Measurements from ENCODE around the gene MAGI2.
"Not testable (repeated sequence)": the region's sequence is repeated elsewhere in the genome, so short reads cannot be mapped to it uniquely, and the experiment has no call there.

The MAGI2 gene

DNA sequence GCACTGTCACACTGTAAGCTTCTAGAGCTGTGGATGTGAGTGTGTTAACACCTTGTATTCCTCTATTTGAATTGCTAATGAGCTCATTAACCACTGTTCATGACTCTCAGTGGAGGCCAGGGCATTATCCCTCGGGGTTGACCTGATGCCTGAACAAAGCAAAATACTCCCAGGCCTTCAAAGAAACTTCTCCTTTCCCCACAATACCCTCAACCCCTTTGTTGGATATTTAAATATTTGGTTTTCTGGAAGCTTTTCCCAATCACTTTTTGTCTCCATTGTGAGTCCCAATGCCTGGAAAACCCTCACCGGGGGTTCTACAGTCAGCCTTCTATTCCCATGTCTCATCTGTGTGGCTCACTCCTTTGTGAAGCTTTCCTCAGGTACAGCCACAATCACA lies 874.8 kb downstream of the MAGI2 start:
- no peak for DNase-seq (ENCODE audit: low read depth in 1 of 2, low spot score in 1 of 2)

- DNase-seq (ENCODE audit: low read depth in 1 of 2, low spot score in 1 of 2): not testable (repeated sequence)
Measured at GRCh38 chr7:78577174-78577952, 876.1 kb downstream of the MAGI2 start.

- no peak for DNase-seq (ENCODE audit: low read depth in 1 of 2, low spot score in 1 of 2)
Measured at GRCh38 chr7:78576236-78576635, 877.2 kb downstream of the MAGI2 start.

DNA sequence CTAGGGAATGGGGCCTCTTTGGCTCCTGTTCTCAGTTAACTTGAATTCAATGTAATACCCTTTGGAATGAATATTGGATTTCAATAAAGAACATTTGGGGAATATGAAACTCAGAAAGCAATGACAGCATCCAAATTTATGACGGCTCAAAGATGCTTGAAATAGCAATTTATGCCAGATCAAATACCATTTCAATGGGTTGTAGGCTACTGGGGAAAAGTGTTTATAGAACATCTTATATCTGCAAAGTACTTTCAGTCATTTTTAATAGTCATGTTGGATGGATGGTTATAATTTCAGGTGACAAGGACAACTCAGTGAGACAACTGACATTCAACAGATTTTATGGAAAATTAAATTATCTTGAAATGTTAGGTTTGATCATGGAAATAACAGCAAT lies 882.2 kb downstream of the MAGI2 start:
- no peak for DNase-seq (ENCODE audit: low read depth in 1 of 2, low spot score in 1 of 2)

GRCh38 chr7:78568690-78569089 lies 884.8 kb downstream of the MAGI2 start:
- DNase-seq (ENCODE audit: low read depth in 1 of 2, low spot score in 1 of 2): no peak

DNA sequence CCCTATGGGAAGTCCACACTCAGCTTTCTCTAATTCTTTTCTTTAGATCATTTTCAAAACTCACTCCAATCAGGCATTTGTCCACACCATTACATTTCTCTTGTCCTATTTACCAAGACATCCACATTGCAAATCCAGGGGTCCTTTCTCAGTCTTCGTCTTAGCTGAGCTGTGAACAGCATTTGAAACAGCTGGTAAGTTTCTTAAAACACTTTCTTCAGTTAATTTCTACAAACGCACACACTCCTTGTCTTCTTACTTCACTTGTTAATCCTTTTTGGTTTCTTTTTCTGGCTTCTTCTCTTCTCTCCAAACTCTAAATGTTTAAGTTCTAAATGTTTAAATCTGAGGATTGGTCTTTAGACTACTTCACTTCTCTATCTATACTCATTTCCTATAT lies 885.6 kb downstream of the MAGI2 start:
- DNase-seq (ENCODE audit: low read depth in 1 of 2, low spot score in 1 of 2): no peak

GRCh38 chr7:78565784-78566183 lies 887.7 kb downstream of the MAGI2 start:
- no peak for DNase-seq (ENCODE audit: low read depth in 1 of 2, low spot score in 1 of 2)

DNA sequence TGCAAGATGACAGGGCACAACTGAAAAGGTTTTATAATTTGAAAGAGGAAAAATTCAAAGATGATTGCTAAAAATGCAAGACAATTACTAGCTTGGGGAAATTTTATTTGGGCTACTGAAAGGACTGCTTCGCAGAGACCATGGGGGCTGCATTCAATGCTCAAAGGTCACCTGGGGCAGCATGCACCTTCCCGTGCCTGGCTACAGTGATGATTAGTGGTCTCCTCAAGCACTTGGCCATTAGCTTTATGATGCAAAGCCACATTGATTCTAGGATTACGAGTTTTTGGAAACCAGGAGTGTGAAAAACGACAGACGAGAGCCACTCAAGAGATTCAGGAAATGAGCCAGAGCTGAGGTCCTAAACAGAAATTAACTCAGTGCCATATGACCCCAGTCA lies 890.3 kb downstream of the MAGI2 start:
- no peak for DNase-seq (ENCODE audit: low read depth in 1 of 2, low spot score in 1 of 2)

DNA sequence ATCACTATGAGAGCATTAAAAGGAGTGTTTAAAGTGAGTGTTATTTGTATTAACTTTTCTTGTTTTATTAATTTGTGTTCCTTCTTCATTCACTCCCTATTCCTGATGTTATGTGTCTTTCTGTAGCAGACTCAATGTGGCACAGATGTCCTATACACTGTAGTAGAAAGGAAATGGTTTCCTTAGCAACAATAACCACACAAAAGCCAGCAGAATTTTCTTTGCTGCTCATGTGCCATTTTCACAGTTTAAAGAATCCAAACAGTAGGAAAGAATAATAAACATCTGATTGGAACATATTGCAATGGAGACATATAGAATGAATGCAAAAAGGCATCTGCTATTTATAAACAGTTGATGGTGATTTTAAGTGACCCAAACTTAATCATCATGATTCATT lies 891.3 kb downstream of the MAGI2 start:
- DNase-seq (ENCODE audit: low read depth in 1 of 2, low spot score in 1 of 2): no peak

DNA sequence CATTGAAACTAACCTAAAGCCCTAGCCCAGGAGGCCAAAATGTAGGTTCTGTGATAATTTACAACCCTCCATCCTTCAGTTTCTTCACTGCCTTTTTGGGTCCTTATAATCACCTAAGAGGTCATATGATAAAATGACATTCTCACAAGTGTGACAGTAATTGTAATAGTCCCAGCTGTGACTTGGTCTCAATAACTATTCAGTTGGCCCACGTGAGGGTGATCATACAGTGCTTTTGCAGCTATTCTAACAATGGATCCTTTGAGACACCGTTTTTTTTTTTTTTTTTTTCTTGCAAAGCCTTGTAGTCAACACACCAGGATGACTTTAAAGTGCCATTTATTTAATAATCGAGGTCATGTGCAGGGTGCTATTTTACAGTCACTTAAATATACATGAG lies 894.9 kb downstream of the MAGI2 start:
- no peak for DNase-seq (ENCODE audit: low read depth in 1 of 2, low spot score in 1 of 2)

GRCh38 chr7:78543976-78544375 lies 909.5 kb downstream of the MAGI2 start:
- no peak for DNase-seq (ENCODE audit: low read depth in 1 of 2, low spot score in 1 of 2)

DNA sequence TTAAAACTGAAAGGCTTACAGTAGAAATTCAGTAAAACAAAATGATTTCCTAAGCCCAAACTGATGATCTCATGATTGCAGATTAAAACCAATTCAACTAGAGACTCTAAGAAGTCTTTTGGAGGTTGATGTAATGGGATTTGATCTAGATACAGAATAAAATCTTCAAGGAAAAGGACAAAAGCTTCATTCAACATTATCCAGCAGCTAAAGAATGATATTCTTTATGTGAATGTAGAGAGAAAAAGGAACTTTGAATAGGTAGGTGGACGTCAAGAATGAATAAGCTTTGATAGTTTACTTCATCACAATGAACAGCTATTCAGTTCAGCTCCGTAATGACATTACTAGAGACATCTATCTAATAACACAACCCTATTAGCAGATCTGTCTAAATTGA lies 910.5 kb downstream of the MAGI2 start:
- no peak for DNase-seq (ENCODE audit: low read depth in 1 of 2, low spot score in 1 of 2)

DNA sequence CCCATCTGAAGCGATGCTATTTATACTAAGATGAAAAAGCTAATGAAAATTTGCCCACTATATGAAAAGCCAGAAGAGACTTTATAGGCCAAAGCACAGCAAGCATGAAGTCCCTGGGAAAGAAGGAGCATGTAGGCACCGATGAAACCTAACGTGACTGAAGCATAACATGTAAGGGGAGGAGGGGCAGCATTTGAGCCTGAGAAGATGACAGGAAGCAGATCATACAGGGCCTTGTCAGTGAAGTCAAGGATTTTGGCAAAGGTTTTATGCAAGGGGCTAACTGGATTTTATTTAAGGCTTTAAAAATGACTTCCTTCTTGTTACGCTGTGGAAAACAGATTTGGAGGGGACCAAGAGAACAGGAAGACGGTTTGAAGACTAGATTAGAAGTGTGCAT lies 910.9 kb downstream of the MAGI2 start:
- DNase-seq (ENCODE audit: low read depth in 1 of 2, low spot score in 1 of 2): no peak

- no peak for DNase-seq (ENCODE audit: low read depth in 1 of 2, low spot score in 1 of 2)
Measured at GRCh38 chr7:78539825-78540224, 913.6 kb downstream of the MAGI2 start.

DNA sequence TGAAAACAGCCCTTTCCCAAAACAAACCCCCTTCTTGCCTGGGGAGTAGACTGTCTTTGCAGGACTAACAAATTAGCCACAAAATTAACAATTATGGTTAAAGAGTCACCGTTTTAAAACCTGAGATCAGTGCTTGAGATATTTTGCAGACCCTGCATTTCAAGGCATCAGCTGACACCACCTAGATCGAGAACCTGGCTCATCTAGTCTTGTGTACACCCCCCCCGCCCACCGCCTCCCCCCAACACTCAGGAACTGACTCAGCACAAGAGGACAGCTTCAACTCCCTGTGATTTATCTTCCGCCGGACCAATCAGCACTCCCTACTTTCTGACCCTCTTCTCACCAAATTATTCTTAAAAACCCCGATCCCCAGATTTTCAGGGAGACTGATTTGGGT lies 917.8 kb downstream of the MAGI2 start:
- no peak for DNase-seq (ENCODE audit: low read depth in 1 of 2, low spot score in 1 of 2)

GRCh38 chr7:78530351-78530750 lies 923.1 kb downstream of the MAGI2 start:
- DNase-seq (ENCODE audit: low read depth in 1 of 2, low spot score in 1 of 2): no peak

GRCh38 chr7:78529392-78529791 lies 924.1 kb downstream of the MAGI2 start:
- no peak for DNase-seq (ENCODE audit: low read depth in 1 of 2, low spot score in 1 of 2)

DNA sequence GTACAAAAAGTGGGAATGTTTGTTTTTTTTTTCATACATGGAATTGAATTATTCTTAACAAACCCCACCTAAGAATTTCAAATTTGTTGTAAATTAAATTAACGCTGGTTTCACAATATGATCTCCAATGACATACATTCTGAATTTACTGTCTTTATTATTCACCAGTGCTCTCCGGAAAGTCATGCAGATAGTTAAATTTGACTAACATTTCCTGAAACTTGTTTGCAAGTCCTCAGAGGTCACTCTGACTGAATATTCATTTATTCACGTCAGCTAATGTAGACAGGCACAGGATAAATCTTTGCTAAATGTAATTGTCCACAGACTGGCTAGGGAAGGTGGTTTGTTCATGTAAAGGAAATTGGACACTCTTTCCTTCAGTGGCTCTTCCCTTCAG lies 924.5 kb downstream of the MAGI2 start:
- DNase-seq (ENCODE audit: low read depth in 1 of 2, low spot score in 1 of 2): no peak

DNA sequence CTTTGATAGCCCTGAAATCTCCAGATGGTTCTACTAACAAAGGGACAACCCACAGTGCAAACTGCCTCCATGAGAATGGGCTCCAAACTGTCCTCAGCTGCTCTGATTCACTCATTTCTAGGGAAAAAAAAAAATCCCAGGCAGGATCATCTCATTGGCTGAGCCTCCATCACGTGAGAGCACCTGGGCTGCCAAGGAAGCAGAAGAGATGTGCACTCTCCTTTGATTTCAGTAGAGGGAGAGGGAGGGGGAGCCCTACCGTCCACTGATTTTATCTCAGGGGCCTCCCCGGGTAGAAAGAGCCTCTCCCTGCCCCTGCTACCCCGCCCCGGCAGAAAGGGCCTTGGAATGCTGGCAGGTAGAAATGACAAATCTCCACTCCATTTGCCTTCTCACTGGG lies 929.5 kb downstream of the MAGI2 start:
- no peak for DNase-seq (ENCODE audit: low read depth in 1 of 2, low spot score in 1 of 2)

- DNase-seq (ENCODE audit: low read depth in 1 of 2, low spot score in 1 of 2): no peak
Measured at GRCh38 chr7:78521961-78522360, 931.5 kb downstream of the MAGI2 start.

DNA sequence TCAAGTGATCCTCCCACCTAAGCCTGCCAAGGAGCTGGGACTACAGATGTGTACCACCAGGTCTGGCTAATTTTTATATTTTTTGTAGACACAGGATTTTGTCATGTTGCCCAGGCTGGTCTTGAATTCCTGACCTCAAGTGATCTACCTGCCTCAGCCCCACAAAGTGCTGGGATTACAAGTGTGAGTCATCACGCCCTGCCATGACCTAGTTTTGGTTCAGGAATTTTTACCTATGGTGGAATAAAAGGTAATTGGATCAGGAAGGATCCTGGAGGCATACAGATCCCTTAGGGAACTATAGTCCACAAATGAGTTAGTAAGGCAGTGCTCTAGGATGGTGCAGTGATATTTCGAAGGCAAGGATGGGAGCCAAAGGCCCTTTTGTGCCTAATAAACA lies 937.0 kb downstream of the MAGI2 start:
- DNase-seq (ENCODE audit: low read depth in 1 of 2, low spot score in 1 of 2): no peak

GRCh38 chr7:78514634-78515033 lies 938.8 kb downstream of the MAGI2 start:
- no peak for DNase-seq (ENCODE audit: low read depth in 1 of 2, low spot score in 1 of 2)

DNA sequence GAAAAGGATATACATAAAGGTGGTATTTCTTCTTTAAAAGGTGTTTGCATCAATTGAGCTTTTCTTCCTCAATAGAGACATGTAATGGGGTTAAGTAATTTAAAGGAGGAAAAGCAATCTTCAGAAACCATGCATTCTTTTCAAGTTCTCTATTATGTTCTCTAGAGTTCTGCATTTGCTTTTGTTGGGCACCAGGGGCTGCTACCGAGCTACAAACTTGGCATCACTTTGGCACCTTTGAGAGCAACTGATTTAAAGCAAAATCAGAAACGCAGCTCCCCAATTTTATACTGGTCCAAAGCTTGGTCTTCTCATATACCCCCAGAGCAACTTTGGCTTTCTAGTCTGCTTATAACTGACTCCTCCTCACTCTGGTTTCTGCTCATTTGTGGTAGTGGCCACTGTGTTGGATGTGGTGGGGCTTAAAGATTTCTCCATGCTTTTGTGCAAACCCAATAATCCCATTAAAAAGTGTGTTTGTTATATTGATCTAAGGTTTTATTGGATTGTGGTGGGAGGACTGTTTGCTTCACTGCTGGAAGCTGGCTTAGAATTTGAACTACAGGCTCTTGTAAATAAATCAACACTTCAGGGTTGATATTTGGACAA lies 942.8 kb downstream of the MAGI2 start:
- DNase-seq (ENCODE audit: low read depth in 1 of 2, low spot score in 1 of 2): no peak
